ENCODE results near the gene ASNSD1.

ASNSD1 gene

GRCh38 chr2:189661148-189661956 lies at the start of gene ASNSD1:
TSS of gene ASNSD1 (plus strand) at chr2:189661459. CDS start at chr2:189666133, 4,674 bp downstream.
- peak; percentile 97 for FAIRE-seq
- peak; percentile 44 for DNase-seq (ENCODE audit: insufficient read length, low spot score)

GRCh38 chr2:189613077-189613636 lies 48.1 kb upstream of the ASNSD1 start:
- DNase-seq (ENCODE audit: insufficient read length, low spot score): no peak
- no peak for TF ChIP-seq CTCF (IDR thresholded peaks at IDR 0.05; ENCODE audit: insufficient read depth, missing control alignments)
- no peak for FAIRE-seq

More at GRCh38 chr2:189661148-189661956, at the start of gene ASNSD1:
- TF ChIP-seq CTCF (IDR thresholded peaks at IDR 0.05; ENCODE audit: insufficient read depth, missing control alignments): peak; percentile 98

GRCh38 chr2:189613650-189614420 lies 47.4 kb upstream of the ASNSD1 start:
- DNase-seq (ENCODE audit: insufficient read length, low spot score) (no peak), FAIRE-seq (no peak)
- no peak for TF ChIP-seq CTCF (IDR thresholded peaks at IDR 0.05; ENCODE audit: insufficient read depth, missing control alignments)

- FAIRE-seq (no peak), DNase-seq (ENCODE audit: insufficient read length, low spot score) (no peak)
- TF ChIP-seq CTCF (IDR thresholded peaks at IDR 0.05; ENCODE audit: insufficient read depth, missing control alignments): no peak
Measured at GRCh38 chr2:189614585-189614984, 46.7 kb upstream of the ASNSD1 start.

GRCh38 chr2:189618197-189618596 lies 43.1 kb upstream of the ASNSD1 start:
- TF ChIP-seq CTCF (IDR thresholded peaks at IDR 0.05; ENCODE audit: insufficient read depth, missing control alignments): no peak
- FAIRE-seq (peak; percentile 75), DNase-seq (ENCODE audit: insufficient read length, low spot score) (no peak)

GRCh38 chr2:189621781-189622180 lies 39.5 kb upstream of the ASNSD1 start:
- FAIRE-seq (no peak), DNase-seq (ENCODE audit: insufficient read length, low spot score) (no peak)
- no peak for TF ChIP-seq CTCF (IDR thresholded peaks at IDR 0.05; ENCODE audit: insufficient read depth, missing control alignments)

All from D721Med (cell line).